ENCODE results near the gene HTR1A.

GRCh38 chr5:63916786-63917185 lies 45.5 kb downstream of the HTR1A start:
- TF ChIP-seq YY1 (IDR thresholded peaks at IDR 0.05; ENCODE audit: low read depth, low read length): no peak
- TF ChIP-seq SP1 (IDR thresholded peaks at IDR 0.05; ENCODE audit: low read depth, low read length): no peak
